Inflammatory macrophage (primary cell): ENCODE results near the gene HADHB.
"Not testable (repeated sequence)": the region's sequence is repeated elsewhere in the genome, so short reads cannot be mapped to it uniquely, and the experiment has no call there.

Experiments used
- DNase-seq, 2 donors: peaks; one replicate each; pipeline ENCODE4 v3.0.0-alpha.2; 2020 to 2022

The HADHB gene

GRCh38 chr2:26330604-26331003 lies 85.9 kb downstream of the HADHB start:
- DNase-seq: no peak

DNA sequence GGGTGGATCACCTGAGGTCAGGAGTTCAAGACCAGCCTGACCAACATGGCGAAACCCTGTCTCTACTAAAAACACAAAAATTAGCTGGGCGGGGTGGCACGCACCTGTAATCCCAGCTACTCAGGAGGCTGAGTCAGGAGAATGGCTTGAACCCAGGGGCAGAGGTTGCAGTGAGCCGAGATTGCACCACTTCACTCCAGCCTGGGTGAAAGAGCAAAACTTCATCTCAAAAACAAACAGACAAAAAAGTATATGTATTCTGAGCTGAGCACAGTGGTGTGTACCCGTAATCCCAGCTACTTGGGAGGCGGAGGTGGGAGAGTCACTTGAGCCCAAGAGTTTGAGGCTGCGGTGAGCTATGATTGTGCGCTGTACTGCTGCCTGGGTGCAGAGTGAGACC lies 86.6 kb downstream of the HADHB start:
- not testable (repeated sequence) for DNase-seq

- DNase-seq: no peak
Observed at GRCh38 chr2:26333293-26333692, 88.6 kb downstream of the HADHB start.

DNA sequence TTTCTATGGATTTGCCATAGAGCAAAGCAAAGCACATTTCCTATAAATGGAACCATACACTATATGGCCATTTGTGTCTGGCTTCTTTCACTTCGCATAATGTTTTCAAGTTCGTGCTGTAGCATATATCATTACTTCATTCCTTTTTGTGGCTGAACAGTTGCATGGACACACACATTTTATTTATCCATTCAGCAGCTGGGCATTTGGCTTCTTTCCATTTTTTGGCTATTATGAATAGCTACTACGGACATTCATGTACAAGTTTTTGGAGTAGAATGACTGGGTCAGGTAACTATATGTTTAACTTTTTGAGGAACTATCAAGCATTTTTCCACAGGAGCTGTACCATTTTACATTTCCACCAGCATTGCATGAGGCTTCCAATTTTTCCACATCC lies 90.5 kb downstream of the HADHB start:
- no peak for DNase-seq

- DNase-seq: no peak
Observed at GRCh38 chr2:26336719-26337118, 92.0 kb downstream of the HADHB start.

- no peak for DNase-seq
Observed at GRCh38 chr2:26337298-26337697, 92.6 kb downstream of the HADHB start.
